Ureter (tissue), 1 donor: ENCODE measurements around the gene FAM110A. TPM values are rescaled to one million over a fixed set of nuclear protein-coding genes. Genes with fewer than 3 reads are reported as not detected.
A peak's percentile ranks its signal among the peaks of the same experiment; 100 is the strongest.
"Not testable (repeated sequence)": the region's sequence is repeated elsewhere in the genome, so short reads cannot be mapped to it uniquely, and the experiment has no call there.

ENCODE experiments used
- DNase-seq: peaks from one replicate; pipeline ENCODE4 v3.0.0-alpha.2; 2020; ENCODE audit warnings: low spot score
- total RNA-seq: library from RNA; stranded (reverse); gene quantifications from one replicate; pipeline ENCODE4 v1.2.4, GENCODE V29; 2023
- donor health status: DM: yes; HTN: yes; CAD: no.

FAM110A gene
- total RNA-seq, 1 donor from 2014 or later = 35.1 TPM

DNA sequence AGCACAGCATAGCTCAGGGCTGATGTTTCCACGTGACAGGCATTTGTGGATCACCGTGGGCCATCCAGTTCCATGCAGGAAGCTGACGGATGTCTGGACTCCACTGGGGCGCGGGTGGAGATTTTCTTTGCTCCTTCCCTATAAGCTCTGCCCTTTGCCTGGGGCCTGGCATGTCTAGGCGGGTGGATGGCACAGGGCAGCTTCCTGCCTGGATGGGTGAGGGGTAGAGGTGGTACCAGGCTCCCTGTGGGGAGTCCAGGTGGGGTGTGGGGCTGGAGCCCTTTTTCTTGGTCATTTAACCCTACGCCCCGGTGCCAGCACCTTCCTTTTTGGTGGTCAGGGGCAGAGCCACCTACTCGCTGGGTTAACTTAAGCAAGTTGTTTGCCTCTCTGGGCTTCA is 10.4 kb downstream of the FAM110A start:
- peak; percentile 67 for DNase-seq

DNA sequence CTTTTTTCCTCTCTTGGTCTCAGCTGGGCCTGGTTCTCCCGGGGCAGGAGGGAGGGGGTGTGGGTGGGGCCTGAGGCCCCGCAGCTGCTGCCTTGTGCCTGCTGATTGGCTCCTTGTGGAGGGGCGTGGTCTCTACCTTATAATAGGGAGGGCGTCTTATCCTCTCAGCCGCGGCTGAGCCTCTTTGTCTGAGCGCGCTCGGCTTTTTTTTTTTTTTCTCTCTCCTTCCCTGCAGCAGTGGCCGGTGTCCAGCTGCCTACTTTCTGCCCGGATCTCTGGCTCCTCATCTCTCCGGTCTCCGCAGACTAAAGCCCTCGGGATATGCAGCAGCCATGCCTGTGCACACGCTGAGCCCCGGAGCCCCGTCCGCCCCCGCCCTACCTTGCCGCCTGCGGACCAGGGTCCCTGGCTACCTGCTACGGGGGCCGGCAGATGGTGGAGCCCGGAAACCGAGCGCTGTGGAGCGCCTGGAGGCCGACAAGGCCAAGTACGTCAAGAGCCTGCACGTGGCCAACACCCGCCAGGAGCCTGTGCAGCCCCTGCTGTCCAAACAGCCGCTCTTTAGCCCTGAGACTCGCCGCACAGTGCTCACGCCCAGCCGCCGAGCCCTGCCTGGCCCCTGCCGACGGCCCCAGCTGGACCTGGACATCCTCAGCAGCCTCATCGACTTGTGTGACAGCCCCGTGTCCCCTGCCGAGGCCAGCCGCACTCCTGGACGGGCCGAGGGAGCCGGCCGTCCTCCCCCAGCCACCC is 11.1 kb downstream of the FAM110A start:
- DNase-seq = peak; percentile 95

DNA sequence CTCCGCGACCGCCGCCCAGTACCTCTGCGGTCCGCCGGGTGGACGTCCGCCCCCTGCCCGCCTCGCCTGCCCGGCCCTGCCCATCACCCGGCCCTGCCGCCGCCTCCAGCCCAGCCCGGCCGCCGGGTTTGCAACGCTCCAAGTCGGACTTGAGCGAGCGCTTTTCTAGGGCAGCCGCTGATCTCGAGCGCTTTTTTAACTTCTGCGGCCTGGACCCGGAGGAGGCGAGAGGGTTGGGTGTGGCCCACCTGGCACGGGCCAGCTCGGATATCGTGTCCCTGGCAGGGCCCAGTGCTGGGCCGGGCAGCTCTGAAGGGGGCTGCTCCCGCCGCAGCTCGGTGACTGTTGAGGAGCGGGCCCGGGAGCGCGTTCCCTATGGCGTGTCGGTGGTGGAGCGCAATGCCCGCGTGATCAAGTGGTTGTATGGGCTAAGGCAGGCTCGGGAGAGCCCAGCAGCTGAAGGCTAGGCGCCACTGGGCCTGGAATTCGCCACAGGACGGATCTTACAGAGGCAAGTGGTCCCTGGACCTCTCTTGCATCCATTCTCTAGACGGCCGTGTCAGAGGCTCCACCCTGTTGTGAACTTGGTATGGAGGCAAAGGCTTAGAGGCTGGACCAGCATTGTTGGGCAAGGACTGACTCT is 11.8 kb downstream of the FAM110A start:
- DNase-seq = no peak

DNA sequence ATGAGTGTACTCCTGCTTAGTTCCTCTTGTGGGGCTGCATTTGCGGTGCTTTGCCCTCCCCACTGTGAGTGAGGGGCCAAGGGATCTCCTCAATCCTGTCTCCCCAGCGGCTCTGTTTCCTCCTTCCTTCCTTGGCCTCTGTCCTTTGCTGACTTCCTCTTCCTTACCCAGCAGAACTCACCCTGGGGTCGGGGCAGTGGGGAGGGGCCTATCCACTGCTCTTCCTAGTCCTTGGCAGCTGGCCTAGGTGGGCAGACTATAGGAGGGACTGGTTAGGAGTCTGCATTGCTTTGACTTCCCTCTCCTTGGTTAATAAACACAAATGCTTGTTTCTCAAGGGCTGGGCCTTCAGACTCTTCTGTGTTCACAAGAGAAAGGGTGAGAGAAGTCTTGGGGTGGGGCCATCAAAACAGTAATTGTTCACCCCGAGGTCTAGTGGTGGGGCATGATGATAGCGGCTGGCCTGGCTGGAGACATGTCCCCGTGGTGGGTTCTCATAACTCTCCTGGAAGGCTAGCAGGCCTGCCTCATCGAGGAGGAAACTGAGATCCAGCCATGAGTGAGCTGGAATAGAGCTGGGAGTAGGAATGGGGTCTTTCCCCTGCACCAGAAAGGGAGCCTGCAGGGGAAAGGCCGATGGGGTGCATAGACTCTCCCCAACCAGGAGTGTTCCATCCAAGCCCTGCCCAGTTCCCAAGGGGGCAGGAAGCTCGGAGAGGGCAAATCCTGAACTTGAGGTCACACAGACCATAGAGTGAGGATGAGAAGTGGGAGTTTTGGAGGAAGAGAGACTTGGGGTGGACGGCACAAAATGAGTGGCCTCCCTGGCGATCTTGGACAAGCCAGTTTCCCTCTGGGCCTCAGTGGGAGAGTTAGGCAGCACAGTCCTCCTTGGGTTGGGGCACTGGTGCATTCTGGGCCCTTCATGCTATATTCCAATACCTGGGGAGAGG is 12.7 kb downstream of the FAM110A start:
- no peak for DNase-seq

DNA sequence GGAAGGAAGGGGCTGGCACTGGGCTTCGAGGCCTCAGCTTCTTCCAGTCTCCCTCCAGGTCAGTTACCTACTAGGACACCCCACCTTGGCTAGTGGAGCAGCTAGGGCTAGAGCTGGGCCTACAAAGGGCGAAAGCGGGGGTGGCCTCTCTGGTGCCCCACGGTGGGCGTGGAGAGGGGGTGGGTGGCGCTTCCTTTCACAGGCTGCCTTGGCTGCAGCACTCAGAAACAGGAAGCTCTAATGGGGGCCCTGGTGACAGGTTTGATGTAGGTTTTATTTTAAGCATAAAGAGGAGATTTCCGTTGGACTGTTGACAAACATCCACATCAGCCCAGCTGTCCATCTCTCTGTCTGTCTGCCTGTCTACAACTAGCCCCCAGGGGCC is 13.4 kb downstream of the FAM110A start:
- no peak for DNase-seq

DNA sequence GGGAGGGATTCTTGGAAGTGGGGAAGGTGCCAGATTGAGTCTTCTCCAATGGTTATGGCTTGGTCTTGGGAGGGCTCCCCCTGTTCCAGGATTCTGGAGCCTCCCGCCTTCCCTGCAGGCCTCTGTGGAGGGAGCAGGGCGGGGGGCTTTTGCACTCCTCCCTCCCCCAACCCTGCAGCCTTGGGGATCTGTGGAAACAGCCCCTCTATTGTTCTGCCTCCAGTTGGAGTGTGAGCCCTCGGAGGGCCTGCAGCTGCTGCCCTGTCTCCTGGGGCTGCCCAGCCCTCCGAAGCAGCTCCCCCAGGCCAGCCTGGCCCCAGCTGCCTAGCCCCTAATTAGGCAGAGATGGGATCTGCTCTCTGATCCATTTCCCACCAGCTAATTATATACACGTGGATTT is 14.7 kb downstream of the FAM110A start:
- DNase-seq = no peak

DNA sequence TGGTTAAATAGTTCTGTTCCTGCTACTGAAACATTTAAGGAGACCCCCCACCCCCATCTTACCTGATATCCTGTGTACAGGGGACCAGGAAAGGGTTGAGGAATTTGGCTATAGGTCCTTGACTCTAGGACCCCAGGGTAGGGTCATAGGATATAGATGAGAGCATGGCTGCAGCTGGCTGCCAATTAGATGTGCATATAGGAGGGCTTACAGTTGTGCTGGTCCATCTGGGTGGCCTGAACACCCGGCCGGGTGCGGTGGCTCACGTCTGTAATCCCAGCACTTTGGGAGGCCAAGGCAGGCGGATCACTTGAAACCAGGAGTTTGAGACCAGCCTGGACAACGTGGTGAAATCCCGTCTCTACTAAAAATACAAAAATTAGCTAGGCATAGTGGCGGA is 15.2 kb downstream of the FAM110A start:
- not testable (repeated sequence) for DNase-seq

DNA sequence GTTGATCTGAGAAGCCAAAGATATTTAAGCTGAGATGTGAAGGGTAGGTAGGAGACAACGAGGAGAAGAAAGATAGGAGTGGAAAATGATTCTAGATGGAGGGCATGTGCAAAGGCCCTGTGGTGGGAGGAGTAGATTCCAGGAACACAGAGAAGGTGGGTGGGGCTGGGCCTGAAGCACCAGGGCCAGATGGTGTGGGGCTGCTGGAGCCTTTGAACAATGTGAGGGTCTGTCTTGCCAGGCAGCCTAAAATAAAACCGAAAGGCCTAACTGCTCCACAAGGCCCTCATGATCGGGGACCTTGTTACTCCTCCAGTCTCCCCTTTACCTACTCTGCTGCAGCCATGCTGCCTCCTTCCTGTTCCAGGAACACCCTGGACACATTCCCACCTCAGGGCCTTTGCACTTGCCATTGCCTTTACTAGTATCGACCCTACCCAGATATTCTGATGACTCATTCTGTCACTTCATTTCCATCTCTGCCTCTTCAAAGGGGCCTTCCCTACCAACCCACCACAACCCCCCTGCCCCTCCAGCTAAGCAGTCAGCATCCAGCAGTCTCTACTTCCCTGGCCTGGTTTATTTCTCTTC is 20.0 kb downstream of the FAM110A start:
- no peak for DNase-seq

DNA sequence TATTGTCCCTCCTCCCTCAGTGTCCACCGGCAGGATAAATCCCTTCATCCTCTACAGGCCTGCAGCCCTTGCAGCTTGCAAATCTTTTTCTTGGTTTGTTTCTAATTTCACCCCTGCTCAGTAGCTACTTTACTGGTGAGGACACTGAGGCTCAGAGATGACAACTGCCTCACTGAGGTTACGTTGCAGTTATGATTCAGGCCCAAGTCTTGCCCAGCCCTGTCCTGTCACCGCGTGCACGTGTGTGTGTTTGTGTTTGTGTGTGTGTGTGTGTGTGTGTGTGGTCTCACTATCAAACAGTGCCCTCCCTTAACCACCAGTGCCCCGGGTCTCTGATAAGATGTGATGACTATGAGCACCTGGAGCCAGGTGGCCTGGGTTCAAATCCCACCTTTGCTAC is 21.1 kb downstream of the FAM110A start:
- no peak for DNase-seq

DNA sequence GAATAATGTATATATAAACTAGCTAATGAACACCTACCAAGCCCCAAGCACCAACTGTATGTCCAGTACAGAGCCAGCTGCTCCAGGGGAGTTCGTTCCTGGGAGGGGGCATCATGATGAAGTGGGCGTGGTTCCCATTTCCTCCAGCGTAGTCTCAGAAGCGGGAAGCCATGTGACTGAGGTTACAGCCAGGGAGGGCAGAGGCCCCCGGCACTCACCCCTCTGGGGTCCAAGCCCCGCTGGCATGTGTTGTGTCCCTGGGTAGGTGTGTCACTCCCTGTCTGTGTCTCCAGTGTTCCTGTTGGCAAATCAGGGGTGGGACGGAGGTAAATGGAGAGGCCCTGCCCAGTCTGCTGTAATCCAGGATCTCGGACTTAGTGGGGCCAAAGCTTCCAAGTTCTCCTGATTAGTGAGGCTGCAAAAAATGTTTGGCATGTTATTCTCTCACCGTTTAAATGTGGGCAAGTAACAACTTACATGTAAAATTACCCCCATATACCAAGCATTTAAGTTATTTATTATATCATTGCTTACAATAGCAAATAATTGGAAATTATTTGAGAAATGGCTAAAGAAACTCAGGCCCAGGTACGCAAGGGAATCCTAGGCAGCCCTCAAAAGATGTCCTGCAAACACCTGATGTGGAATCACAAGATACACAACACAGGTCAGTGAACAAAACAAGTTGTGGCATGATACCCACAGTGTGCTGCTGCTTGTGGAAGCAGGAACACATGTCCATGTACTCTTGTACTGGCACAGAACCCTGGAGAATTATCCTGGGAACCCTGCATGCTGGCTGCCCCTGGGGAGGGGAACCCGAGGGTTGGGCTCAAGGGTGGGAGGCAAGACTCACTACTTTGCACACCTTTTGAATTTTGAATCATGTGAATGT is 22.2 kb downstream of the FAM110A start:
- DNase-seq = no peak

DNA sequence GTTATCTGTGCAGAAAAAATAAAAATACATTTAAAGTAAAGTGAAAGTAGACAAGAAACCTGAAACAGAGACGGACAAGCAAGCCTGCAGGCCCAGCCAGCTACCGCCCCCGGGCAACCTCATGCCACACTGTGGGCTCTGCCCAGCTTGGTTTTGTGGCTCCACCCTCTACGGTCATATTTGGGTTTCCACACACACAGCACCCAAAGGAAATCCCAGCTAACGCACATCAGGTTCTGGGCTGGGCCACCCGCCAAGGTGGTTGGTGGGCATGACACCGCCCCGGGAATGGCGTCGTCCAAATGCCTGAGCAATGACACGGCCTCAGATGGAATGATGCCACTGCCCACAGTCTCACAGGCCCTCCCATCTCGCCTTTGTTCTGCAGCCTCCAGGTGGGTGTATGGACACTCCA is 22.9 kb downstream of the FAM110A start:
- DNase-seq = peak; percentile 74

DNA sequence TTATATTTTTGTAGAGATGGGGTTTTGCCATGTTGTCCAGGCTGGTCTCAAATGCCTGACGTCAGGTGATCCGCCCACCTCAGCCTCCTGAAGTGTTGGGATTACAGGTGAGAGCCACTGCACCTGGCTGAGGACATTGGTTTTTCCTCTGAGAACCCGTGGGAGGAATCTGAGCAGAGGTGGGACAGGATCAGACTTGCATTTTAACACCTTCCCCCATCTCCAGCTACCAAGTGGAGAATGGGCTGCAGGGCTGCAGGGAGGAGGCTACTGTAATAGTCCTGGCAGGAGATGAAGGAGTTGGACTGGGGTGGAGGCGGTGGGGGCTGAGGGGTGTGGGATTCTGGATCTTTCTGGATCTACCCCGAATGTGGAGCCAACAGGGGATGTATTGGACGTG is 24.5 kb downstream of the FAM110A start:
- no peak for DNase-seq

DNA sequence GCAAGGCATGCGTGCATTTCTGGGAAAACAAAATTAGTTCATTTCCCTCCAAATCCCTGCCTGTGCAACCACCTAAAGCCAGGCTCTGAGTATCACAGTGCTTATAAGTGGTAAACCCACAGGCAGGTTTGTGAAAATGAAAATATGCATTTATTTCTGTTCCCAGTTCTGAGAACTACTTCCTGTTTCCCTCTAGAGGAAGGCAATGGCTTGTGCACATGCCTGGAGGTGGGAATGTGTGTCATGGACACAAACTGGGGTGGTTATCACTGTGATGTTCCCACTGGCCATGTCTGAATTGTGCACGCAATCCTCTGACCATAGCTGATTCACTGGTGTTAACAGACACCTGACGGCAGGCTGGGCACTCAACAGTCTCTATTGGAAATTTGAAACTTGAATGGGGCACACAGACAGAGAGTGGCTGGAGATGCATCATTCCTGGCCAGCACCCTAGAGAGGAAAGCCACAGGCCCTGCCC is 26.3 kb downstream of the FAM110A start:
- no peak for DNase-seq

DNA sequence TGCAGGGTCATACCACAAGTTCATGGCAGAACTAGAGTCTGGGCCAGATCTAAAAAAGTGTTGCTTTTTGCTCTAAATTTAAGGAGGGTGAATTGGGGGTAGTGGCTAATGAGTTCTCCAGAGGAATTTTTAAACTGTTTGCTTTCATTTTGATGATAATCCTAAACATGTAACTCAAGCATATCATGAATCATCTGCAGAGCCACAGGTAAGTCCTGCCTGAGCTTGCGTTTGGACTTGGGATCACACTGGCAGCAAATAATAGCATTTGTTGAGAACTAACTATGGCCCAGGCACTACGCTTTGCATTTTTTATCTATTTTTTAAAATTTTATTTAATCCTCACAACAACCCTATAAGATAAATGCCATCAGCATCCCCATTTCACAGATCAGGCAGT is 27.4 kb downstream of the FAM110A start:
- no peak for DNase-seq

DNA sequence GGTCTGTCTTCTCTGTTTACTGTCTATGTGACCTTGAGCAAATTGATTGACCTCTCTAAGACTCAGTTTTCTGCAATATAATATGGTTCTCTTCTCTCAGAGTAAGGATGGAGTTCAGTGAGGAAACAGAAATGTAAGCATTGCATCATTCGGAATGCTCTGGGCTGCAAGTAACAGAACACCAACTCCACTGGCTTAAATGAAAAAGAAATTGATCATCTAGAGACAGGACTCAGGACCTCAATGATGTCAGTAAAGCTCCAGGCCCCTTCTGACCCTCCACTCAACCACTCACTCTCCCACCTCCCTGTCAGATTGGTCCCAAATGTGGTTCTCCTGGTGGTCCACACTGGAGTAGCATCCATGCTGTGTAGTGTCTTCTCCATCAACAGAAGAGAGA is 31.9 kb downstream of the FAM110A start:
- no peak for DNase-seq

DNA sequence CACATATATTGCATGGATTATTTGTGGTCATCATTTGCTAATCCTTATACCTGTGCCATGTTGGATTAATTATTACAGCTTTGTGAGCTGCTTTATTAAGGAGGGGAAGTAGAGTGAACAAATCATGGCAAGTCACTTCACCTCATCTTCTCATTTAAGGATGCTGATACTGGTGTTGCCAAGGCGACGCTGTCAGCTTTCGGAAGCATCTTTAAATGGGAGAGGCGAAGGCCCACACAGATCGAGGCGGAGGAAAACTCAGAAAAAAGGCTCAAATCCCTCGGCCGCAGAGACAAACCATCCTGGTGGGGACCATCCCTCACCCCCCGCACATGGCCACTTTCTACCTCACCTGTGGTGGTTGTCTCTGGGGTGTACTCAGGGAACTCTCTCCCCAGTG is 34.8 kb downstream of the FAM110A start:
- no peak for DNase-seq

DNA sequence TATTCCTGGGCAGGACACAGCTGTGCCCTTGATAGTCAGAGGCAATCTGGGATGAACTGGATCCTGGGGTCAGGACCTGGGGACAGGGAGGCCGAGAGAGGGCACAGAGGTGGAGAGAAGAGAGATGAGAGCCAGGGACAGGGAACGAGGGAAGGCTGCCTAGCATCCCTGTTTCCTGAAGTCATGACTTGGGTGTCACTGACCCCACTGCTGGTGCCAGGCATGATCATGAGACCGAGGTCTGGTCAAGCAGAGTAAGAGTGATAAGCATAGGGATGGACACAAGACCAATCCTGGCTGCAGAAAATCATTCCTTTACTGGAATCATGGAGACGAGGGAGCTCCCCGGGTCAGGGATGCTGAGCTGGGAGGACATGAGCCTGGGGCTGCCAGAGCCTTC is 36.1 kb downstream of the FAM110A start:
- no peak for DNase-seq

DNA sequence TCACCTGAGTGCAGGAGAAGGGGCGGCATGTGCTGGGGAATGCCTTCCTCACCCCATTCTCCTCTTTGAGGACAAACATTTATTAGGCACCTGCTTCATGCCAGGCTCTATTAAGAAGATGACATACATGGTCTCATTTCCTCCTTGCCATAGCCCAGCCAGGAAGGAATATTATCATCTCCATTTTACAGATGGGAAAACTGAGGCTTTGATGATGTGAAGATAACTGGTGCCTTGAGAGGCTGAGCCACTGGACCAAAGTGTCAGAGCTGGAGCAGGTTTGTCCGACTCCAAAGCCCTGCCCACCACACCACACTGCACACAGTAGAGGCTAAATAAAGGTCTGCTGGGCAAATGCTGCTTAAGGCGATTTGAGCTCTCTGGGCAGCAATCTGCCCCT is 37.2 kb downstream of the FAM110A start:
- no peak for DNase-seq

DNA sequence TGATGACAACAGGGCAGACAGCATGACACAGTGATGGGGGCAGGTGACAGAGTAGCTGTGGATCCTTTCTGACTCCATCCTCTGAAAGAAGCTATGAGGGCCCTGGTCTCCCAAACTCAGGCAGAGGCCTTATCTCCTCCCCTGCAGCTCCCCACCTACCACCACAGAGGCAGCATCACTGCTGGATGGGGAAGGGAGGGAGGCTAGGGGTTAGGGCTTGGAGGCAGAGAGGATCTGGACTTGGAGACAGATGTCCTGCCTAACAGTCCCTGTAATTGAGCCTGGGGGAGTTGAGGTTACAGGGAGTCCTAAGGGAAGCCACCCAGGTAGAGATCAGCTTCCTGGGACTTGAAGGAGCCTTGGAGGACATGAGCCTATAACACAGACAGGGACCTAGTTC is 37.9 kb downstream of the FAM110A start:
- DNase-seq = no peak

DNA sequence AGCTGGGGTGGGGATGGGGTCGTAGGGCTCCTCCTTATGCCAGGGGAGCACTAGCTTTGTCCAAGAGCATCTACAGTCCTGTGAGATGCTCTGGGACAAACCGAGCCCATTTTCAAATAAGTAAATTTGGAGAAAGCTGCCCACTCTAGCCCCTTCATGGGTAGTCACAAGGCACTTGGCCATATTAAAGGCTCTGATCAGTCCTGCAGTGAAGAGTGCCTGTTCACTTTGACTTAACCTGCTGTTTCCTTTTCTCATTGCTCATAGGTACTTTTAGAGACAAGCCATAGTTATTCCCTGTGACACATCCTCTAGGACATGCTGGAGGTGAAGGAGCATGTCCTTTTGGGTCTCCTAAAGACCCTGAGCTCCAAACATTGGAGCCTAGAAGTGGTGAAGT is 38.4 kb downstream of the FAM110A start:
- DNase-seq = no peak
